Thyroid gland (tissue), 4 donors: ENCODE results near the gene KCNS3. TPM values are rescaled to one million over a fixed set of nuclear protein-coding genes. Genes with fewer than 3 reads are reported as not detected.

Source experiments
- DNase-seq, 2 donors: peaks; one replicate each; pipeline ENCODE4 v3.0.0-alpha.2; 2019
- H3K27ac ChIP-seq, 3 donors: fragments of 200-600 bp; sonication (generic); 1 replicate in 2 of 3; 2 replicates in 1 of 3; pipeline ENCODE4 v1.5.1; 2016 to 2019; ENCODE audit warnings: mild to moderate bottlenecking in 1 of 3, moderate library complexity in 1 of 3
- H3K27me3 ChIP-seq: fragments of 200-600 bp; sonication (generic); one replicate; pipeline ENCODE4 v1.5.1; 2019
- H3K36me3 ChIP-seq, 2 donors: fragments of 200-600 bp; sonication (generic); one replicate each; pipeline ENCODE4 v1.5.1; 2016 to 2019
- H3K4me1 ChIP-seq, 2 donors: fragments of 200-600 bp; sonication (generic); one replicate each; pipeline ENCODE4 v1.5.1; 2017 to 2019
- H3K4me3 ChIP-seq, 3 donors: fragments of 200-600 bp; sonication (generic); replicated peaks in 1 of 3; 1 replicate in 2 of 3; 2 replicates in 1 of 3; pipeline ENCODE4 v1.5.1; 2016; ENCODE audit warnings: mild to moderate bottlenecking in 1 of 3
- H3K9me3 ChIP-seq: fragments of 200-600 bp; sonication (generic); one replicate; pipeline ENCODE4 v1.5.1; 2017
- POLR2A ChIP-seq, 2 donors: fragments of 450-650 bp; IDR thresholded peaks; one replicate each; pipeline ENCODE4 v1.6.1; 2017; ENCODE audit warnings: antibody characterized with exemption in 2 of 2, mild to moderate bottlenecking in 2 of 2, moderate library complexity in 1 of 2
- WGBS, 2 donors: methylation state at CpG; one replicate each; pipeline ENCODE4 v1.1.5; 2017; 5-methylcytosine and 5-hydroxymethylcytosine counted together
- intact Hi-C: fragments of 100-400 bp; cut with DNase I; formaldehyde crosslinking; loops from one replicate; pipeline ENCODE4 v1.15.1; 2023
- total RNA-seq, 4 donors: library from RNA; depleted of rRNA; stranded (reverse); fragments of >200 nt; gene quantifications; one replicate each; pipeline ENCODE4 v1.2.3, GENCODE V29; 2016
- TF ChIP-seq, protein P1 (sequence below), 6 experiments: fragments of 200-600 bp in 3 of 6; fragments of 450-650 bp in 3 of 6; sonication (generic) in 3 of 6; IDR thresholded peaks; one replicate each; pipeline ENCODE4 v1.5.1; 2016 to 2019; ENCODE audit warnings: antibody characterized with exemption in 6 of 6, mild to moderate bottlenecking in 2 of 6, inconsistent platforms in 1 of 6, moderate library complexity in 1 of 6

Gene KCNS3
- total RNA-seq, 4 donors from 2014 or later, result 6.2 to 25.1 (median 7.6) TPM

DNA sequence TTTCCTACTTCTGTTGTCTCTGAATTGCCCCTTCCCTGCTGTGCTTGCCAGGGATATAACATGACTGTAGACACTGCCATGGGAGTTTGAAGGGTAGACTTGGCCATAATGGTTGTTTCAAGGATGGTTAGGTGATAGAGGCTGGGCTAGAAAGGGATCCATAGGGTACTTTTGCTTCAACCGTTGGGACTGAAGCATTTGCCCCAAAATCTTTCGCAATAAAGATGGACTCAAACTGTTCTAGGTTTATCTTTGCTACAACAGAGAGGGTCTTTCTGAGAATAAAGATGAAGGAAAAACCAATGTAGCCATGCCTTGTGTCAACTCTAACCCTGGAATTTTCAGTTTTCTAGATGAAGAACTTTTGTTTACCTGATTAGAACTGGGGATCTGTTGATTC is 35.0 kb upstream of the KCNS3 start:
- no peak overlapping the region for H3K27ac ChIP-seq
- TF ChIP-seq, protein P1, sequence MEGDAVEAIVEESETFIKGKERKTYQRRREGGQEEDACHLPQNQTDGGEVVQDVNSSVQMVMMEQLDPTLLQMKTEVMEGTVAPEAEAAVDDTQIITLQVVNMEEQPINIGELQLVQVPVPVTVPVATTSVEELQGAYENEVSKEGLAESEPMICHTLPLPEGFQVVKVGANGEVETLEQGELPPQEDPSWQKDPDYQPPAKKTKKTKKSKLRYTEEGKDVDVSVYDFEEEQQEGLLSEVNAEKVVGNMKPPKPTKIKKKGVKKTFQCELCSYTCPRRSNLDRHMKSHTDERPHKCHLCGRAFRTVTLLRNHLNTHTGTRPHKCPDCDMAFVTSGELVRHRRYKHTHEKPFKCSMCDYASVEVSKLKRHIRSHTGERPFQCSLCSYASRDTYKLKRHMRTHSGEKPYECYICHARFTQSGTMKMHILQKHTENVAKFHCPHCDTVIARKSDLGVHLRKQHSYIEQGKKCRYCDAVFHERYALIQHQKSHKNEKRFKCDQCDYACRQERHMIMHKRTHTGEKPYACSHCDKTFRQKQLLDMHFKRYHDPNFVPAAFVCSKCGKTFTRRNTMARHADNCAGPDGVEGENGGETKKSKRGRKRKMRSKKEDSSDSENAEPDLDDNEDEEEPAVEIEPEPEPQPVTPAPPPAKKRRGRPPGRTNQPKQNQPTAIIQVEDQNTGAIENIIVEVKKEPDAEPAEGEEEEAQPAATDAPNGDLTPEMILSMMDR (IDR thresholded peaks at IDR 0.05), result no peak
- TF ChIP-seq POLR2A (IDR thresholded peaks at IDR 0.05), result no peak
- no peak for DNase-seq
- intact Hi-C loops, result no loop called here
- H3K27me3 ChIP-seq, result no peaks in the 10 kb centered on the region
- no peaks in the 10 kb centered on the region for H3K36me3 ChIP-seq
- no peaks in the 10 kb centered on the region for H3K4me1 ChIP-seq
- WGBS, 2 donors, result 93 to 97% methylated on average over 2 of the region's 2 CpGs
- H3K9me3 ChIP-seq, result no peaks in the 10 kb centered on the region
- H3K4me3 ChIP-seq, result no peak overlapping the region

DNA sequence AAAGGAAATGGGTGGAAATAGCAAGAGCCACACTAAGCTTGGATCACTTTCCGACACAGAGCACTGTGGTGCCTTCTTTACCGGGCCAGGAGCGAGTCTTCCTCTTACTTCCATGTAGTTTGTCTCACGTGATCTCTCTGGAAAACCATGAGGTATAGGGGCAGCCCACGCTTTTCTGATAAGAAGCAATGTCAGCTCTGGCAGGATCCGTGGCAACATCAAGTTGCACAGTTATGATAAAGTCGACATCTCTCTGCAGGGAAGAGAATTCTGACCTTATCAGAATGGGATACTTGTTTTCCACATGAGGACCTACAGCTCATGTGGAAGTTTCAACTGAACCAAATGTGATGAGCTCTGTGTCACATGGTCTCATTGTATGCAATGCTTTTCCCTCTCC is 32.7 kb upstream of the KCNS3 start:
- no peaks in the 10 kb centered on the region for H3K9me3 ChIP-seq
- intact Hi-C loops, result no loop called here
- no peak overlapping the region for H3K4me3 ChIP-seq
- H3K27ac ChIP-seq, result no peak overlapping the region
- TF ChIP-seq, protein P1 (IDR thresholded peaks at IDR 0.05), result no peak
- no peak for TF ChIP-seq POLR2A (IDR thresholded peaks at IDR 0.05)
- H3K36me3 ChIP-seq, result no peaks in the 10 kb centered on the region
- H3K4me1 ChIP-seq, result no peaks in the 10 kb centered on the region
- no peak for DNase-seq
- H3K27me3 ChIP-seq, result no peaks in the 10 kb centered on the region
- 93 to 95% methylated on average over 7 of the region's 7 CpGs for WGBS, 2 donors

DNA sequence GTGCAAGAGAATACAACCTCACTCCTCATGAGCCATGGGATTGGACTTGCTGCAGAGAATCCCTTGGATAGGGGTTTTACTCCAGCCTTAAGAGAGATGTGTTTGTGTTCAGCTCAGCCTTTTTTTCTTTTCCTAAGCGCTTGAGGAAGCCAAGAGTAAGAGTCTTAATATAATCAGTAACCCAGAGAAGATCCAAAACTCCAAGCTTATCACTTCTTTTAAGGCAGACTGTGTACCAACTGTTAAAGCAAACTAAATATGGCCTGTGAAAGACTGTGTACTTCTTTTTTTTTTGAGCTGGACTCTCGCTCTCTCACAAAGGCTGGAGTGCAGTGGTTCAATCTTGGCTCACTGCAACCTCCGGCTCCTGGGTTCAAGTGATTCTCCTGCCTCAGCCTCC is 31.8 kb upstream of the KCNS3 start:
- Histone ChIP-seq H3K27ac (no peak overlapping the region), H3K36me3 (no peaks in the 10 kb centered on the region), H3K4me1 (no peaks in the 10 kb centered on the region), H3K4me3 (no peak overlapping the region), H3K27me3 (no peaks in the 10 kb centered on the region), H3K9me3 (no peaks in the 10 kb centered on the region)
- intact Hi-C loops, result no loop called here
- DNase-seq, result no peak
- TF ChIP-seq, protein P1 (IDR thresholded peaks at IDR 0.05), result no peak
- 88 to 98% methylated on average over 3 of the region's 3 CpGs for WGBS, 2 donors

DNA sequence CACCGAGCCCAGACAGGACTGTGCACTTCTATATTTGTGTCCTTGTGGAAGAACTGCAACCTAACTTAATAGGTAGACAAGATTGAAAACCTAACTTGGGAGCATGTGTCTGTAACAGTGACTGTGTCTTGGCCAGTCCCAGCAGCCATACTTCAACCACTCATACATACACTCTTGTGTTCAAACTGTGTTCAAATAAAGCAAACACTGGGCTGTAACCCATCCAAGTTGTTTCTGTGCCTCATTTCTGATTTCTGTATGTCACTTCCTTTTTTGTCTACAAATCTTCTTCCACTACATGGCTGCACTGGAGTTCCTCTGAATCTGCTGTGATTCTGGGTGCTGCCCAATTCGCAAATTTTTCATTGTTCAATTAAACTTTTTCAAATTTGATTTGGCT is 31.2 kb upstream of the KCNS3 start:
- H3K4me1 ChIP-seq, result no peaks in the 10 kb centered on the region
- no peak overlapping the region for H3K4me3 ChIP-seq
- no peaks in the 10 kb centered on the region for H3K9me3 ChIP-seq
- intact Hi-C loops, result no loop called here
- no peaks in the 10 kb centered on the region for H3K27me3 ChIP-seq
- no peak for TF ChIP-seq POLR2A (IDR thresholded peaks at IDR 0.05)
- TF ChIP-seq, protein P1 (IDR thresholded peaks at IDR 0.05), result no peak
- no peak overlapping the region for H3K27ac ChIP-seq
- DNase-seq, result no peak
- H3K36me3 ChIP-seq, result no peaks in the 10 kb centered on the region
- 69 to 71% methylated on average over 2 of the region's 2 CpGs for WGBS, 2 donors

DNA sequence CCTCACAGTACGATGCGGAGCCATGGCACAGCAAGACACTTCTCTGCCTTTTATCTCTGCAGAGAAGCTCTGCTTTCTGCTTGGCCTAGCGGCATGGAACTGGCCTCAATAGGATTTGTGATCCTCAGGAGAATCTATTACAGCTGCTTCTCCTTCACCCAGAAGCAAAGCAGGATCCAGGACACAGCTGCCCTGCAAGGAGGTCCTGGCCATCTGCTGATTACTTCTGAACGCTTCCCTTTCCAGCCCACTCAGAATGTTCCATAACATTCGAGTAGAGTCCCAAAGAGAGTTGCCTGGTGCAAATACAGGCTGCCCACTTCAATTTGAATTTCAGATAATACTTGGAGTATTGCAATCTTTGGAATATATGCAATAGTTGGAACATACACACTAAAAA is 29.2 kb upstream of the KCNS3 start:
- DNase-seq, result no peak
- H3K9me3 ChIP-seq, result no peaks in the 10 kb centered on the region
- 86% methylated on average over 5 of the region's 5 CpGs for WGBS, 2 donors

More for the DNA sequence above, 29.2 kb upstream of the KCNS3 start:
- H3K4me3 ChIP-seq, result no peak overlapping the region
- no peak overlapping the region for H3K27ac ChIP-seq
- TF ChIP-seq POLR2A (IDR thresholded peaks at IDR 0.05), result no peak
- TF ChIP-seq, protein P1 (IDR thresholded peaks at IDR 0.05), result no peak
- H3K27me3 ChIP-seq, result no peaks in the 10 kb centered on the region
- no peaks in the 10 kb centered on the region for H3K4me1 ChIP-seq
- no peaks in the 10 kb centered on the region for H3K36me3 ChIP-seq
- intact Hi-C loops, result no loop called here
